Measurements from ENCODE around the gene ATP9B.

ATP9B gene

DNA sequence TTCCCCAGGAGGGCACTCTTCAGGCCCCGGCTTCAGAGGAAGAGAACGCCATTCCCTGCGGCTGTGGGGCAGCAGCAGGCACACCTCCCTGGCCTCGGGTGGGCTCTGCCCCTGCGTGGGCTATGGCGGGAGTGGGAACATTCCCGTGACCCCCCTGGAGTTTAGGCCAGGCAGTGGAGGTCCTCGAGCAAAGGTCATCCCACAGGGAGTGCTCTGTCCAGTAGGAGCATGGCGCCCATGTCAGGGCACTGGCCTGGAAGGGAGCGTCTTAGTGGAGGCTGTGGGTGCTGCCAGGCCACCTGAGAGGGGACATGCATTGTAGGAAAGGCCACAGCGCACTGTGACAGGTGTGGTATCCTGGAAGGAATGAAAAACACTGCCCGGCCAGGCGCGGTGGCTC is 317.4 kb downstream of the ATP9B start:
- DNase-seq: no peak

DNA sequence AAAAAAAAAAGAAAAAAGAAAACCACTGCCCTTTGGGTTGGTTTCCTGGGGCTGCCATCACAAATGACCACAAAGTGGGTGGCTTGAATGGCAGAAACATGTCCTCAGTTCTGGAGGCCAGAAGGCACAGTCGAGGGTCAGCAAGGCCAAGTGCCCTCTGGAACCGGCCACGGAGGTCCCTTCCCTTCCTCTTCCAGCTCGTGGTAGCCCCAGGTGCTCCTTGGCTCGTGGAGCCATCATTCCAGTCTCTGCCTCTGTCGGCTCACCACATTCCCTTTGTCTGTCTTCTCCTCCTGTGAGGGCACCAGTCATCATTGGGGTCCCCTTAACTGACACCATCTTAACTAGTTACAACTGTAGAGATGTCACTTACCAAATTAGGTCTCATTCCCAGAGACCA is 318.0 kb downstream of the ATP9B start:
- DNase-seq: no peak

GRCh38 chr18:79387615-79388014 is 318.4 kb downstream of the ATP9B start:
- no peak for DNase-seq

DNA sequence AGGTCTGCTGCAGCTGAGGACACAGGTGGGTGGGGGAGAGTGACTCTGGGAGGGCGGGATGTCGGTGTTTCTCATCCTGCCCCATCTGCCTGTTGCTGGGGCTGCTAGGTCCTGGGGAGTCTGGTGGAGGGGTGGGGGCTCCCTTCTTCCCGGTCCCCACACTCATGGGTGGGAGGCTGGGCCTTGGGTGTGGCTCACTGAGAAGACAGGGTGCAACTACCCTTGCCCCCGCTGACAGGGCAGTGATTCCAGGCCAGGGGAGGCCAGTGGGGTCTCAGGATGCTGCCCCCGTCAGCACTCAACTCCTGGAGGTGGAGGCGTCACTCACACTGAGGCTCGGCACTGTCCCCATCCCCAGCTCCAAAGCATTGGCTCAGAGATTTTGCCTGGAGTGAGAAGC is 318.8 kb downstream of the ATP9B start:
- DNase-seq: no peak

DNA sequence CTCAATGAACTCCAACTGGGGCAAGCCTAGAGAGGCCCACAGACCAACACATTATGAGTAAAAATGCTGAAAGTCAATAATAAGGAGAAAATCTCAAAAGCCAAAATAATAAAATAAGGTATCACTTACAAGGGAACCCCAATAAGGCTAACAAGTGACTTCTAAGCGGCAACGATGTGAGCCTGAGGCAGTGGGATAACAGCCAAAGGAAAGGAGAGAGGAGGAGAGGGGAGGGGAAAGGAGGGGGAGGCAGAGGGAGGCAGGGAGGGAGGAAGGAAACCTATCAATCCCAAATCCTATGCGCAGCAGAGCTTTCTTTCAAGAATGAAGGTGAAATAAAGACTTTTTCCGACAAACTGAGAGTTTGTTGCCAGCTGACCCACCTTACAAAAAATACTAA is 320.5 kb downstream of the ATP9B start:
- DNase-seq: no peak

DNA sequence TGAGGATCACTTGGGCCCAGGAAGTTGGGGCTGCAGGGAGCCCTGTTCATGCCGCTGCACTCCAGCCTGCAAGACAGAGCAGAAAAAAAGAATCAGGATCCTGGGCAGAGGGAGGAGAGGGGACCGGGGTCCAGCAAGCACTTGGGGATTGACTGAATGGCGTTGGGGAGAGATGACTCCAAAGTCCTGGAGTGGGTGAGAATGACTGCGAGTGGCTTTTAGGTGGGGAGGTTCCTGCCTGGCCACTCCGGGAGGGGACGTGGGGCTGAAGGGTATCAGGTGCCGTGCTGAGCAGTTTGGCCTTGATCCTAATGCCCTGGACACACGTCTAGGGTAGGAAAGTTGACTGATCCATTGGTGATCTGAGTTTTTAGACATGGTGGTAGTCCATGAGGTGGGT is 323.0 kb downstream of the ATP9B start:
- DNase-seq: no peak

DNA sequence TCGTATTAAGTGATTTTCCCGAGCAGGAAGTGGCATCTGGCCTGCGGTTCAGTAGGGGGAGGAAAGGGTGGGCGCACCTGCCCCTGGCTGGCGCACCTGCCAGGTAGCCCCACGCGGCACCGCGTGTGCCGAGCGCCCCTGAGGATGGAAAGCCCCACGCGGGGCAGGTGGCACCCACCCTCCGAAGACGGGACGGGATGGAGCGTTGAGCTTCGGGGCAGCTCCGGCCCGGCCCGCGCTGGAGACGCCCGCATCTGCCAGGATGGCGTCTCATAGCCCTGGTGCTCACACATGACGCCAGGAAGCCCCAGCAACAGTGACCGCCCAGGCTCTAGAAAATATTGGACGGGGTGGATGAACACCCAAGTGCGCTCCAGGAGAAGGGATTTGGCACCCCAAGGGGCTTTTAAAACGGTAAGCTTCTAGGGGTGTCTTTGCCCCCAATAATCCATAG is 324.0 kb downstream of the ATP9B start:
- DNase-seq: no peak

DNA sequence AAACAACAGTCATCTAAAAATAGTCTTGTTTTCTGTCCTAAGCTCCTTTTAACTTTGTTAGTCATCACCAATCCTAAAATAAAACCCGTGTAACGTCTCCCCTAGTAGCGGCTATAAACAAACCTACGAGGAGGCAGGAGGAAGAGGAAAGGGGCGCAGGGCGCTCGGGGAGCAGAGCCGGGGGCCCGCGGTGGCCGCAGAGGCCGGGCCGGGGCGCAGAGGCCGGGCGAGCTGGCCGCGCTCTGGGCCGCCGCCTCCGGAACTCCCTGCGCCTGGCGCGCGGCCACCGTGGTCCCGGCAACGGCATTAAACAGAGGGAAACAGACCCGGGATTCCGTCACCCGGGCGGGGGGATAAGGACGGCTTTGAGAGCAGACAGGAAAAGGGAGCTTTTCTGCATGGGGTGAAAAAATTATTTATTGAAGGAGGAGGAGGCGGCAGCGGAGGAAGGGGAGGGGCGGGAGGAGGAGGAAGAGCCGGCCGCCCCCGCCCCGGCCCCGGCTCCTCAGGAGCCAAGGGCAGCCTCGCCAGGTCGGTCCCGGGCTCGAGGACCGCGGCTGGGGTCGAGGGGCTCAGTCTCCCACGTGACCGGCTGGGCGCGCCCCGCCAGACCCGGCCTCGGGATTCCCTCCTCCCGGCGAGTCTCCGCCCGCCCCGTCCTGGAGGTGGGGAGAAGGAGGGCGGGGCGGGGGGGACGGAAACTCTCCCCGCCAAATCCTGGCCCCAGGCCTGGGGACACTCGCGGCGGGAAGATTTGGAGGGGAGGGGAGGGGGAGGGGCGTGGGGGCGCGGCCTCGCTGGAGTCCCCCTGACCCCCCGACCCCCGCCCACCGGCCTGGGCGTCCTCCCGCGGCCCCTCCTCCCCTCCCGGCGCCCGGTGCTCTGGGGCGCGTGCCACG is 324.7 kb downstream of the ATP9B start:
- DNase-seq: peak; percentile 59

DNA sequence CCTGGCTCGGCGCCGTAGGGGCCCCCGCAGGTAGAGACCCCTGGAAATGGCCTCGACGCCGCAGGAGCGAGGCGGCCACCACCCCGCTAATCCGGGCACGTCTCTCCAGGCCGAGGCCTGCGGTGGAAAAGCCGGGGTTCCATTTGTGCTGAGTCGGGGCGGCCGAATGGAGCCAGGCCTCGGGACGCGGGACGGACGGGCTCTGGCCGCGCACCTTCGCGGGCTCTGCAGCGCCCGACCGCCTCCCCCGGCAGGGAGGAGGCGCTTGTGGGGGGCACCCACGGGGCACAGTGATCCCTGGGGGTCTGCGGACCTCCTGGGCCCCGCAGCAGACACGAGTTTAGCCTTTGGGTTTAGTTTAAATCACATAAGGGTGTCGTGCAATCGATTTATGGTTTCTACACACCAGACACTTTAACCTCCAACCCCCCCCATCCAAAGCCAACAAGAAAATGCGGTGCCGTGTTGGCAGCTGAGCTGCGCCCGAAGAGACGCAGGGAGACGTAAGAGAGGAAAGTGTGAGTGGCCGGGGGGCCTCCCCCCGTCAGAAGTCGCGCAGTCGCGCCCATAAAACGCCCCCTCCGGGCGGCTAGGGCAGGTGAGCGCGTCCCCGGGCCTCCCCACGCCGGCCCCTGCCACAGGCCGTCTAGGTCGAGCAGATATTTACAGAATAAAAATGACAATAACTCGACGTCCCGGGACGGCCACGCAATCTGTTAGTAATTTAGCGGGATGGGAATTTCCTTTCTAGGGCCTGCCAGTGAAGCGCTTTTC is 325.5 kb downstream of the ATP9B start:
- DNase-seq: peak; percentile 83

DNA sequence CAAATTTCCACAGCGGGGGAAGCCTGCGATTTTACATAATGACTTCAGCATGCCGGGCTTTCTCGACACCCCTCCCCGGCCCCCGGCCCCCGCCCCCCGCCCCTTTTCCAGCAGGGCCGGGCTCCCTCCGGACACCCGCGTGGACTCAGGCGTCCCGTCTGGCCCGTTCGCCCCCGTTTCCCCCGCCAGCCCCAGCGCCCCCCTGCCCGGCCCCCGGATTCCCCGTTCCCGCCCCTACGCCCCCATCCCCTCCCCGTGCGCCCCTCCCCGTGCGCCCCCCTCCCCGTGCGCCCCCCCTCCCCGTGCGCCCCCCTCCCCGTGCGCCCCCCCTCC is 326.1 kb downstream of the ATP9B start:
- DNase-seq: no peak

- peak; percentile 89 for DNase-seq
Observed at GRCh38 chr18:79395761-79396404, 326.7 kb downstream of the ATP9B start, which contains the start of gene NFATC1. Gene NFATC1 (plus strand): TSS chr18:79395930. CDS start chr18:79396225, 295 bp downstream.

DNA sequence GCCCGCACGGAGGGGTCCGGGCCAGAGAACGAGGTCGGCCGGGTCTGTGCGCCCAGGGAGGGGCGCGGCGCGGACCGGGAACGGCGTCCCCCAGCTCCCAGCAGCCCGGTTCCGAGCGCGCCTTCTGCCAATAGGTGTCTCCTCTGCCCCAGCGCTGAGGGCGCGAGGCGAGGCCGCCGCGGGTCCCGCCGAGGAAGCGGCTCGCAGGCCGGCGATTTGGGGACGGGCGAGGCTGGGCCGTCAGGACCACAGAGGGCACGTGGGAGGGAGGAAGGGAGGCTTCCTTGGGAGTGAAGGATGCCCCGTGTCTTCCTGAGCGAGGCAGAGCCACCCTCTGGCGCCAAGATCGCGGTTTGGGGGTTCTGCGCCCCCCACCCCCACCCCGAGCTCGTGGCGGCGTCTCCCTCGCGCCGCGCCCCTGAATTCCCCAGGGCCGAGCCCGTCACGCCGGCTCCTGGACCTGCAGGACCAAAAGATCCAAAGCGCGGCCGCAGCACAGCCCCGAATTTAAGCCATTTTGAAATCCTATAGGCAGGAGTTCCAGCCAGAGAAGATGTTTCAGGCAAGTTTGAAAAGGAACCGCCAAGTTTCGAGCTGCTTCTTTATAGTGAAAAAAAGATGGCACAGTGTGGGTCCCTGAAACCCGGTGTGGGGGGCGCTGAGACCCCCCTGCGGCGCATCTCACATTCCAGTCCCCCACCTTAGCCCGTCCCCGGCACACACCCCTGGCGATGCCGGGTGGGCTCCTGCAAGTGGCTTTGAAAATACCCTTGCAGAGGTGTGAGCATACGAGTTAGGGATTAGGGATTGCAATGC is 327.4 kb downstream of the ATP9B start:
- peak; percentile 64 for DNase-seq

DNA sequence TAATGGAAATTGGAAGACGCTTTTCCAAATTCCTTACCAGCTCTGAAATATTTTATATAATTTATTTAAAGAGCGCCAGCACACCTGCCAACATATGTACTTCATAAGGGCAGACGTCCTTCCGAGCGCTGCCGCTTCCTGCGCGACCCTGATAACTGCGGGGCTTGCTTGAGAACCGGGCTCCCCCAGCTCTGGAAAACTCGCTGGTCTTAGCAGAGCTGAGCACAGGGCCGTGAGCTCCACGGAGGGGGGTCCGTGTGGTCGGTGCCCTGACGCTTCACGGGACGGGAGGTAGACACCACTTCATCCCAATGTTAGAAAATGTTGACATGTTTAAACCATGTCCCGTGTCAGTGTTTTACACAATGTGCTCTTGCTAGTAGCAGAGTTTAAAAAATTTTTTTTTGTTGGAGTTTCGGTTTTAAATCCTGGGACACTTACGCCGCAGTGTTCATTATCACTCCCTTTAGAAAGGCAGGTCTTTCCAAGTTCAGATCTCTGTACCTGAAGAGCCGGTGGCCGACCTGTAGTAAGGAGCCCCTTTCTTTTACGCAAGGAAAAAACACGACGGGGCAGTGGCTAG is 328.1 kb downstream of the ATP9B start:
- no peak for DNase-seq

- no peak for DNase-seq
Observed at GRCh38 chr18:79397830-79398761, 328.9 kb downstream of the ATP9B start.

DNA sequence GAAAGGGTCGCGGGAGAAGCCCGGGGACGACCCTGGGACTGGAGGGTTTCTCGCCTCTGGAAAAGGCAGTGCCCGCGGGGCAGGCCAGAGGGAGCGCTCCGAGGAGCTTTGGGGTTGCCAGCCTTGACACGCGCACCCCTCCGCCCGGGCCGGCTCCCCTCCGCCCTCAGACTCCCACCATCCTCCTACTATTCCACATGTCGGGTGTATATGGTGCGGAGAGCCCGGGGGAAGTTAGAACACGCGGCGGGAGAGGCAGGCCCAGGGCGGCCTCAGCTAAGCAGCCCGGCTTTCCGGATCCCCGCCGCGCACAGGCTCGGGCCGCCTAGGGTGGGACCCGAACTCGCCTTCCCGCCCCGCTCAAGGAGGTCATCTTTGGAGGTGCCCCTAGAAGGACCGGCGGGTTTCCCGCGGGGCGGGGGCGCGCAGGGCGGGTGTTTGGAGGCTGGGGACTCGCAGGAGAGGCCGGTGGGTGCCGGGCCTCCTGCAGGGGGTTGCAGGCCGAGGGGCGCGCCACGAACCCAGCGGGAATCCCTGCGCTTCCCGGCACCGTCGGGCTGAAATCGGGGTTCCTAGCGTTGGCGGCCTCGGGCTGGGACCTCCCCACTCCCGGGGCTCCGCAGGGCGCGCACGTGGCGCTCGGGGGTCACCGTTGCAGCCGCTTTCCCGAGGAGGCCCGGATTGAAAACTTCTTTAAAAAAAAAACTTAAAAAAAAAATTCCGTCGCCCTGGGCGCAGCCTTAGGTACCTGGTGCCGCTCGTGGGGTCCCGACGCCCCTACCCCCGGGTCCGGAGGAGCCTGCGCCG is 330.3 kb downstream of the ATP9B start:
- DNase-seq: peak; percentile 63

DNA sequence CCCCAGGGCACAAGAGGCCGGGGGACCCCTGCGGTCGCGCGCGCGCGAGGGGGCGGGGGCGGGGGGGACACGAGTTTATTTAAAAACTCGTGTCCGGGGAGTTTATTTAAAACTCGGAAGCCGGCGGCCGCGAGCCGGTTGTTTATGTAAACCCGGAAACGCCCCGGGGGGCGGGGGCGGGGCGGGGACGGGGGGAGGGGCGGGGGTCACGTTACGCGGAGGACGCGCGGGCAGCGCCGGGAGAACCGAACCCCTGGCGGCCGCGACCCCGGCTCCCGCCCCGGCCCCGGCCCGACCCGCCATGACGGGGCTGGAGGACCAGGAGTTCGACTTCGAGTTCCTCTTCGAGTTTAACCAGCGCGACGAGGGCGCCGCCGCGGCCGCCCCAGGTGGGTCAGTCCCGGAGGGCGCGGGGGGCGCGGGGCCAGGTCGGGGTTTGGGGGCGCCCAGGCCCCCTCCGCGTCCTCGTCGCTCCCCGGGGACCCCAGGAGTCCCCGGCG is 330.9 kb downstream of the ATP9B start:
- peak; percentile 84 for DNase-seq

DNA sequence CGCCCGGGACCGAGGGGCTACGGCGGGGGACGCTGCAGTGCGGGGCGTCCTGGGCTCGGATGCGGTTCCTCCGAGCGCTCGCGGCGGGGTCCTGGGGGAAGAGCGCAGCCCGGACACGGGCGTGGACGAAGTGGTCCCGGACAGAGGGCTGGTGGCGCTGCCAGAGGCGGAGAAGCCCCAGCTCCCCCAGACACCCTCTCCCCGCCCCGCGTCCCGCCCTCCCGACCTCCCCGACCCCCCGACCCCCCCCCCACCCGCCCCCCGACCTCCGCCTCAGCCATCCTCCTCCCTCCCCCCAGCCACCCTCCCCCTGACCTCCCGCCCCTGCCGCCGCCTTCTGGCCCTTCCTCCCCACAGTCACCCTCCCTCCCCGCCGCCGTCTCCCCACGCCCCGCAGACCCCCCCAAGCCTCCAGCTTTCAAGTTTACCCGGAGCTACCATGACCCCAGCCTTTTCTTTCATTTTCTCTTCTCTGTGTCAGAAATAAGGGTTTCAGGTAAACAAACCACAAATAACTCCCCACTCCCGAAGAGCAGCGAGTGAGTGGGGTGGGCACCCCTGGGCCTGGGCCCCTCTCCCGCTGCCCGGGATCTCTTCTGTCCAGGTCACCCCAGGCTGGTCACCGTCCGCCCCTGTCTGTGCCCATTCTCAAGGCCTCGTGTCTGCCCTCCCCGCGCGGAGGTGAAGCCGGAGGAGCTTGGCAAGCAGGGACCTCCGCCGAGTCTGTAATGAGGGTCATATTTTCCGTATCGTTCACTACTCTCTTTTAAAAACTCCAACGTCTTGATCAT is 331.6 kb downstream of the ATP9B start:
- peak; percentile 61 for DNase-seq

- no peak for DNase-seq
Observed at GRCh38 chr18:79401494-79402208, 332.5 kb downstream of the ATP9B start.

GRCh38 chr18:79402209-79402576 is 333.0 kb downstream of the ATP9B start:
- DNase-seq: no peak

Measured in stimulated activated CD8-positive, alpha-beta memory T cell treated with anti-CD3 and anti-CD28 coated beads, Interleukin-4, amount 100 ng/mL, for 48 hours (primary cell).